Thyroid gland (tissue), 4 donors: ENCODE data around the gene UBE2L3.

Experiments used
- POLR2A ChIP-seq, 2 donors: fragments of 450-650 bp; IDR thresholded peaks; one replicate each; pipeline ENCODE4 v1.6.1; 2017; ENCODE audit warnings: antibody characterized with exemption in 2 of 2, mild to moderate bottlenecking in 2 of 2, moderate library complexity in 1 of 2
- TF ChIP-seq, protein P1 (sequence below), 6 experiments: fragments of 200-600 bp in 3 of 6; fragments of 450-650 bp in 3 of 6; sonication (generic) in 3 of 6; IDR thresholded peaks; one replicate each; pipeline ENCODE4 v1.5.1; 2016 to 2019; ENCODE audit warnings: antibody characterized with exemption in 6 of 6, mild to moderate bottlenecking in 2 of 6, inconsistent platforms in 1 of 6, moderate library complexity in 1 of 6

- TF ChIP-seq, protein P1, sequence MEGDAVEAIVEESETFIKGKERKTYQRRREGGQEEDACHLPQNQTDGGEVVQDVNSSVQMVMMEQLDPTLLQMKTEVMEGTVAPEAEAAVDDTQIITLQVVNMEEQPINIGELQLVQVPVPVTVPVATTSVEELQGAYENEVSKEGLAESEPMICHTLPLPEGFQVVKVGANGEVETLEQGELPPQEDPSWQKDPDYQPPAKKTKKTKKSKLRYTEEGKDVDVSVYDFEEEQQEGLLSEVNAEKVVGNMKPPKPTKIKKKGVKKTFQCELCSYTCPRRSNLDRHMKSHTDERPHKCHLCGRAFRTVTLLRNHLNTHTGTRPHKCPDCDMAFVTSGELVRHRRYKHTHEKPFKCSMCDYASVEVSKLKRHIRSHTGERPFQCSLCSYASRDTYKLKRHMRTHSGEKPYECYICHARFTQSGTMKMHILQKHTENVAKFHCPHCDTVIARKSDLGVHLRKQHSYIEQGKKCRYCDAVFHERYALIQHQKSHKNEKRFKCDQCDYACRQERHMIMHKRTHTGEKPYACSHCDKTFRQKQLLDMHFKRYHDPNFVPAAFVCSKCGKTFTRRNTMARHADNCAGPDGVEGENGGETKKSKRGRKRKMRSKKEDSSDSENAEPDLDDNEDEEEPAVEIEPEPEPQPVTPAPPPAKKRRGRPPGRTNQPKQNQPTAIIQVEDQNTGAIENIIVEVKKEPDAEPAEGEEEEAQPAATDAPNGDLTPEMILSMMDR (IDR thresholded peaks at IDR 0.05) = no peak
- TF ChIP-seq POLR2A (IDR thresholded peaks at IDR 0.05) = no peak
These were observed 85.3 kb downstream of the UBE2L3 start for GRCh38 chr22:21652547-21653545.
